SHP77 (cell line): ENCODE data around the gene ALDH3B2.
"Not testable (repeated sequence)": the region's sequence is repeated elsewhere in the genome, so short reads cannot be mapped to it uniquely, and the experiment has no call there.

Experiments
- DNase-seq, 2 experiments: peaks; one replicate each; lab custom pipeline; 2025; lab: John Stamatoyannopoulos, UW

Gene ALDH3B2

GRCh38 chr11:67662142-67662834 is 12.1 kb downstream of the ALDH3B2 start:
- no peak for DNase-seq

- not testable (repeated sequence) for DNase-seq
Observed at GRCh38 chr11:67660752-67661151, 13.7 kb downstream of the ALDH3B2 start.

- not testable (repeated sequence) for DNase-seq
Observed at GRCh38 chr11:67659651-67660165, 14.7 kb downstream of the ALDH3B2 start.

GRCh38 chr11:67657300-67657699 is 17.1 kb downstream of the ALDH3B2 start:
- no peak for DNase-seq

- DNase-seq, result no peak
Observed at GRCh38 chr11:67656278-67656922, 18.0 kb downstream of the ALDH3B2 start.

GRCh38 chr11:67654225-67654624 is 20.2 kb downstream of the ALDH3B2 start:
- no peak for DNase-seq

GRCh38 chr11:67652965-67653845 is 21.2 kb downstream of the ALDH3B2 start:
- DNase-seq, result no peak

GRCh38 chr11:67651976-67652781 is 22.2 kb downstream of the ALDH3B2 start:
- no peak for DNase-seq

- no peak for DNase-seq
Observed at GRCh38 chr11:67649634-67650510, 24.6 kb downstream of the ALDH3B2 start.

GRCh38 chr11:67648796-67649613 is 25.4 kb downstream of the ALDH3B2 start:
- DNase-seq, result no peak

- DNase-seq, result peak; percentile 52 to 87
Observed at GRCh38 chr11:67648140-67648795, 26.2 kb downstream of the ALDH3B2 start.

GRCh38 chr11:67647471-67647870 is 27.0 kb downstream of the ALDH3B2 start:
- no peak for DNase-seq

- DNase-seq, result no peak
Observed at GRCh38 chr11:67646535-67647336, 27.7 kb downstream of the ALDH3B2 start.

GRCh38 chr11:67645521-67646461 is 28.6 kb downstream of the ALDH3B2 start:
- no peak for DNase-seq

- DNase-seq, result no peak
Observed at GRCh38 chr11:67644472-67645418, 29.7 kb downstream of the ALDH3B2 start.

- peak; percentile 27 to 30 for DNase-seq
Observed at GRCh38 chr11:67644042-67644441, 30.4 kb downstream of the ALDH3B2 start.
